ENCODE results near the gene TEX52.

The TEX52 gene

DNA sequence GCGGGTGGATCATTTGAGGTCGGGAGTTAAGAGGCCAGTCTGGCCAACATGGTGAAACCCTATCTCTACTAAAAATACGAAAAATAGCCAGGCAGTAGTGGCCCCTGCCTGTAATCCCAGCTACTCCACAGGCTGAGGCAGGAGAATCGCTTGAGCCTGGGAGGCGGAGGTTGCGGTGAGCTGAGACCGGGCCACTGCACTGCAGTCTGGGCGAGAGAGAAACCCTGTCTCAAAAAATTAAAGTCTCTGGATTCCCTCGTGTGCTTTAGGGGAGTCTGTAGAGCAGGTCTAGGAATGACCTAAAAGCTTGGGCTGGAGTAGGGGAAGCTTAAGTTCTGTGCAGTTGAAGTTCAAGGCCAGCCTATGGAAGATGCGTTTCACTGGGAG lies 33.2 kb upstream of the TEX52 start:
- DNase-seq (ENCODE audit: low read depth, low spot score): no peak
- H3K4me3 ChIP-seq (ENCODE audit: low read depth, low read length): peak overlapping the region; percentile 66
- POLR2A ChIA-PET: interaction anchor here (1.0 to 1.1 kb wide), 2 partner anchors 10 to 152 kb away, joined by 3 to 5 read pairs; no protein-coding TSS in a partner anchor
- no peak for TF ChIP-seq CTCF (IDR thresholded peaks at IDR 0.05; ENCODE audit: insufficient read depth, low read length, missing control alignments)
- CTCF ChIA-PET: interaction anchor here (1.0 to 2.3 kb wide), 4 partner anchors 10 to 149 kb away, joined by 3 to 9 read pairs (median 4); no protein-coding TSS in a partner anchor

DNA sequence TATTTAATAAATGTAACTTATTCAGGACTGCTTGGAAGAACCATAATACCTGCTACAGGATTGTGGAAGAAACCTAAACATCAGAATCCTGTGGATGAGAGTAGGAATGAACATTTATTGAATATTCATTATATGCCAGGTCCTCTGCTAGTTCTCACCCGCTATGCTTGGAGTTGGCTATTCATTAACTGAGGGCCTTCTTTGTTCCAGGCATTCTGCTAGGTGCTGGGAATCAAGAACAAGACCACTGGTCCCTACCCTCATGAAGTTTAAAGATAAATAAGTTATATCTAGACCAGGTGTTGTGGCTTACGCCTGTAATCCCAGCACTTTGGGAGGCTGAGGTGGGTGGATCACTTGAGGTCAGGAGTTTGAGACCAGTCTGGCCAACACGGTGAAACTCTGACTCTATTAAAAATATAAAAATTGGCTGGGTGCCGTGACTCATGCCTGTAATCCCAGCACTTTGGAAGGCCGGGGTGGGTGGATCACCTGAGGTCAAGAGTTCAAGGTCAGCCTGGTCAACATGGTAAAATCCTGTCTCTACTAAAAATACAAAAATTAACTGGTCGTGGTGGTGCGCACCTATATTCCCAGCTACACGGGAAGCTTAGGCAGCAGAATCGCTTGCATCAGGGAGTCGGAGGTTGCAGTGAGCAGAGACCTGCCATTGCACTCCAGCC lies 30.1 kb upstream of the TEX52 start:
- no peak overlapping the region for H3K4me3 ChIP-seq (ENCODE audit: low read depth, low read length)
- ChIA-PET POLR2A (no interaction called here), CTCF (interaction anchor here (1.0 to 4.3 kb wide), 7 partner anchors 9 to 186 kb away, joined by 3 to 31 read pairs (median 17); partner anchors contain the start of genes FOXM1 and RHNO1)
- TF ChIP-seq CTCF (IDR thresholded peaks at IDR 0.05; ENCODE audit: insufficient read depth, low read length, missing control alignments): no peak
- no peak for DNase-seq (ENCODE audit: low read depth, low spot score)

GRCh38 chr12:2884810-2885209 lies 28.0 kb upstream of the TEX52 start:
- no peak for TF ChIP-seq CTCF (IDR thresholded peaks at IDR 0.05; ENCODE audit: insufficient read depth, low read length, missing control alignments)
- CTCF ChIA-PET: interaction anchor here (0.6 to 3.8 kb wide), 21 partner anchors 10 to 170 kb away, joined by 3 to 31 read pairs (median 4); no protein-coding TSS in a partner anchor
- POLR2A ChIA-PET: interaction anchor here (0.7 kb wide), 1 partner anchor 76 kb away, joined by 6 read pairs; no protein-coding TSS in a partner anchor
- no peak overlapping the region for H3K4me3 ChIP-seq (ENCODE audit: low read depth, low read length)
- no peak for DNase-seq (ENCODE audit: low read depth, low spot score)

DNA sequence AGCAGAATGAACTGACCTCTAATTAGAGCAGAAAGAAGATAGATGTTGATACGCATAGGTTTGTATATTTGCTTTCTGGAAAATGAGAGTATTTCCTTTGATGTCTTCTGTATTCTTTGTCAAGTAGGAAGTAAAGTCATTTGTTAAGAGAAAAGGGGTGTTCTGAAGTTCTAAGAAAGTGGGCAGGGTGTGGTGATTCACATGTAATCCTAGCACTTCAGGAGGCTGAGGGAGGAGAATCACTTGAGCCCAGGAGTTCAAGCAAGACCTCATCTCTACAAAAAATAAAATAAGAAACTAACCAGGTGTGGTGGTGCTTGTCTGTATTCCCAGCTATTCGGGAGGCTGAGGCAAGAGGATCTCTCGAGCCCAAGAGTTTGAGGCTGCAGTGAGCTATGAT lies 23.0 kb upstream of the TEX52 start:
- TF ChIP-seq CTCF (IDR thresholded peaks at IDR 0.05; ENCODE audit: insufficient read depth, low read length, missing control alignments): no peak
- no peak for DNase-seq (ENCODE audit: low read depth, low spot score)
- POLR2A ChIA-PET: interaction anchor here (1.7 kb wide), 1 partner anchor 11 kb away, joined by 5 read pairs; the partner anchor contains the start of gene TULP3
- CTCF ChIA-PET: interaction anchor here (1.5 to 2.2 kb wide), 4 partner anchors 11 to 154 kb away, joined by 4 to 9 read pairs (median 6); partner anchors contain the start of gene TULP3
- no peak overlapping the region for H3K4me3 ChIP-seq (ENCODE audit: low read depth, low read length)

DNA sequence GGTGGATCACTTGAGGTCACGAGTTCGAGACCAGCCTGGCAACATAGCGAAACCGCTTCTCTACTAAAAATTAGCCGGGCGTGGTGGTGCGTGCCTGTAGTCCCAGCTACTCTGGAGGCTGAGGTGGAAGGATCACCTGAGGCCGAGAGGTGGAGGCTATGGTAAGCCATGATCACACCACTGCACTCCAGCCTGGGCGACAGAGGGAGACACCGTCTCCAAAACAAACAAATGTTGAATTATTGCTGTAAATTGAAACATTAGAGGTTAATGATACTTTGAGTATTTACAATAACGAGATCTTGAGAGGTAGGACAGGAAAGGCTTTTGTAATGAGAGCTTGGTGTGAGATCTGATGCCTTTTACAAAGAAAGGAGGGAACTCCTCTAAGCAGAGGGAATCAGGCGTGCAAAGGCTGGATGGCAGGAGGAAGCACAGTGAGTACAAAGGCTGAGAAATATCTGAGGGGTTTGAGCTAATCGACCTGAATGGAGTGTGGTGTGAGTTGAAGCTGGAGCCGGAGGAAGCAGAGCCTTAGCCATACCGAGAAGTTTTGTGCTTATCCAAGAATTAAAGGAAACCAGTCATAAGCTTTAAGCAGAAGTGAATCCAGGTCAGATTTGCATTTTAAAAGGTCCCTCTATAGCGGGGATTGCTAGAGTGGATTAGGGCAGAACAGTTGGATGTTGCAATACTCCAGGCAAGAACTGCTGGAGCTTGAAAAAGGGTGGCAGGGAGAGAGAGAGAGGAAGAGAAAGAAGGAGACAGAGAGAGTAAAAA lies 21.3 kb upstream of the TEX52 start:
- peak overlapping the region; percentile 76 for H3K4me3 ChIP-seq (ENCODE audit: low read depth, low read length)
- no peak for TF ChIP-seq CTCF (IDR thresholded peaks at IDR 0.05; ENCODE audit: insufficient read depth, low read length, missing control alignments)
- no peak for DNase-seq (ENCODE audit: low read depth, low spot score)
- POLR2A ChIA-PET: interaction anchor here (0.6 to 1.1 kb wide), 2 partner anchors 13 to 52 kb away, joined by 3 read pairs; partner anchors contain the start of gene TULP3
- CTCF ChIA-PET: interaction anchor here (0.7 to 2.6 kb wide), 11 partner anchors 9 to 195 kb away, joined by 3 to 21 read pairs (median 5); partner anchors contain the start of gene ITFG2

All from AG04449 (cell line).